Adrenal gland (tissue), 12 donors: Measurements from ENCODE around the gene RAD21L1. TPM values are rescaled to one million over a fixed set of nuclear protein-coding genes. Genes with fewer than 3 reads are reported as not detected.

ENCODE experiments used
- DNase-seq, 7 donors: peaks; one replicate each; pipeline ENCODE4 v3.0.0-alpha.2; 2019 to 2020
- H3K27ac ChIP-seq, 5 donors: fragments of 200-600 bp; sonication (generic) in 4 of 5; 1 replicate in 3 of 5; 2 replicates in 2 of 5; pipeline versions ENCODE4 v1.5.1 to v1.8.0; 2016 to 2020; ENCODE audit warnings: mild to moderate bottlenecking in 1 of 5
- H3K27me3 ChIP-seq: fragments of 200-600 bp; 2 replicates; pipeline ENCODE4 v1.8.0; 2021
- H3K36me3 ChIP-seq, 2 donors: fragments of 200-600 bp; replicated peaks in 1 of 2; 1 replicate in 1 of 2; 2 replicates in 1 of 2; pipeline versions ENCODE4 v1.5.1 to v1.8.0; 2018 to 2022
- H3K4me1 ChIP-seq, 2 donors: fragments of 200-600 bp; replicated peaks in 1 of 2; 1 replicate in 1 of 2; 2 replicates in 1 of 2; pipeline versions ENCODE4 v1.5.1 to v1.8.0; 2018 to 2021
- H3K4me3 ChIP-seq, 4 donors: fragments of 200-600 bp; sonication (generic) in 3 of 4; one replicate each; pipeline ENCODE4 v1.5.1; 2016 to 2018
- H3K9me3 ChIP-seq, 3 donors: fragments of 200-600 bp; sonication (generic) in 1 of 3; replicated peaks in 1 of 3; 1 replicate in 2 of 3; 2 replicates in 1 of 3; pipeline versions ENCODE4 v1.5.1 to v1.8.0; 2016 to 2021
- CTCF ChIP-seq, 6 experiments: fragments of 450-650 bp in 4 of 6; fragments of 200-600 bp in 2 of 6; sonication (generic) in 1 of 6; IDR thresholded peaks; 1 replicate in 5 of 6; 2 replicates in 1 of 6; pipeline versions ENCODE4 v1.5.1 to v1.8.0; 2016 to 2021; ENCODE audit warnings: antibody characterized with exemption in 6 of 6, mild to moderate bottlenecking in 2 of 6, moderate library complexity in 1 of 6
- POLR2A ChIP-seq, 2 donors: fragments of 450-650 bp; IDR thresholded peaks; one replicate each; pipeline ENCODE4 v1.6.1; 2017; ENCODE audit warnings: antibody characterized with exemption in 2 of 2, mild to moderate bottlenecking in 2 of 2, moderate library complexity in 1 of 2
- WGBS, 4 donors: extraction: QIAGEN DNeasy Blood & Tissue Kit in 2 of 4; methylation state at CpG; one replicate each; pipeline versions ENCODE4 v1.1.5 to v1.1.7; 2013 to 2017; 5-methylcytosine and 5-hydroxymethylcytosine counted together
- intact Hi-C, 2 donors: fragments of 100-400 bp; cut with DNase I; formaldehyde crosslinking; loops; one replicate each; pipeline versions ENCODE4 v1.14.1 to v1.15.0; 2022 to 2023
- polyA plus RNA-seq, 3 donors: library from polyadenylated mRNA; stranded (reverse); fragments of 200-250 nt in 2 of 3; fragments of 350-450 nt in 1 of 3; fragmentation: Illumina TruSeq in 1 of 3; extraction: RNeasy Lipid Tissue Mini Kit (QIAGEN cat#74804) in 1 of 3; gene quantifications; one replicate each; pipeline ENCODE4 v1.2.3, GENCODE V29; 2013 to 2014
- total RNA-seq, 9 donors: library from RNA; depleted of rRNA in 4 of 9; stranded (reverse); fragments of >200 nt in 4 of 9; fragments of 120-200 nt in 1 of 9; fragmentation: NEBNext Ultra II Directional in 1 of 9; extraction: Animal tissue kit (Norgen Biotek cat#: 25700) in 1 of 9; gene quantifications; one replicate each; pipeline versions ENCODE4 v1.1.0 to v1.2.4, GENCODE V29; 2013 to 2023
- donor health status: healthy with polysubstance abuse.
- donor health status: Bipolar disorder and iron deficiency.
- donor health status: DM: yes; HTN: yes; CAD: no.
- donor health status: DM: no; HTN: no; CAD: no.
- donor health status: DM: no; HTN: no; CAD: no.
- donor health status: DM: yes; HTN: yes; CAD: no.

The RAD21L1 gene
- total and polyA plus RNA-seq, 12 donors, result 0.06 to 0.07 TPM; not detected in 10

DNA sequence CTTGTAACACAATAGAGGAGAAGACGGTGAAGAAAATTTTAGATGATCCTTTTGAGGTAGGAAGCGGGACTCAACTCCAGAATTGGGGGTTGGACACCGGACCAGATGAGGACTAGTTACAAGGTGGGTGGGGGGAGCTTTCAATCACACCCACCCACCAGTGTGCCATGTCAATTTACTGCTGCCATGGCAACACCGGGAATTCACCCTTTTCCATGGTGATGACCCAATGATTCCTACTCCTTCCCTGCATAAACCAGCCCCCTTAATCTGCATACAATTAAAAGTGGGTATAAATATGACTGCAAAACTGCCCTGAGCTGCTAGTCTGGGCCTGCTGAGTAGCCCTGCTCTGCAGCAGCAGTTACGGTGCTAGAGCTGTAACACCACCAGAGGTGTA, 14.7 kb downstream of the RAD21L1 start:
- Histone ChIP-seq H3K27me3 (no peaks in the 10 kb centered on the region), H3K4me3 (no peak overlapping the region), H3K36me3 (no peaks in the 10 kb centered on the region), H3K4me1 (no peaks in the 10 kb centered on the region), H3K9me3 (no peaks in the 10 kb centered on the region), H3K27ac (no peak overlapping the region)
- TF ChIP-seq POLR2A (IDR thresholded peaks at IDR 0.05) (no peak), CTCF (IDR thresholded peaks at IDR 0.05) (no peak)
- whole genome bisulfite sequencing, 4 donors, result 82 to 86% (median 84%) methylated on average over 5 of the region's 5 CpGs
- DNase-seq, result no peak
- intact Hi-C loops, result no loop called here

DNA sequence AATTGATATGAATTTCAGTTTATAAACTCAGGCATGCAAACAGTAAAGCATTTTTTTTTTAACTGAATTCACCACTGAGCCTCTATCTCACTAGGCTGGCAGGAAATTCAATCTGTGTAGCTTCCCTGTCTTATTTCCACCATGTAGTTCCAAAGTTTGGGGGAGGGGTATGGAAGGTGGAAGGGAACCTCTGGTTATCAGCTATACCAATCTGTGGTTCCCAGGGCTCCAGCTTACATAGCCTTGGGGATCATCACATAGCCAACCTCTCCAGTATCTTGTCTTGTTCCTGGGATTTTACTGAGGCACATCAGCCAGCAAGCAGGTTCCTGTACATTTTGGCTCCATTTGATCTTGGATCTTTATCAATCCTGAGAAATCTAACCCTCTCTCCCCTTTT, 15.6 kb downstream of the RAD21L1 start:
- Histone ChIP-seq H3K27ac (no peak overlapping the region), H3K36me3 (no peaks in the 10 kb centered on the region), H3K9me3 (no peaks in the 10 kb centered on the region), H3K4me1 (no peaks in the 10 kb centered on the region), H3K27me3 (no peaks in the 10 kb centered on the region), H3K4me3 (no peak overlapping the region)
- intact Hi-C loops, result no loop called here
- TF ChIP-seq CTCF (IDR thresholded peaks at IDR 0.05), result no peak
- no peak for TF ChIP-seq POLR2A (IDR thresholded peaks at IDR 0.05)
- DNase-seq, result no peak

DNA sequence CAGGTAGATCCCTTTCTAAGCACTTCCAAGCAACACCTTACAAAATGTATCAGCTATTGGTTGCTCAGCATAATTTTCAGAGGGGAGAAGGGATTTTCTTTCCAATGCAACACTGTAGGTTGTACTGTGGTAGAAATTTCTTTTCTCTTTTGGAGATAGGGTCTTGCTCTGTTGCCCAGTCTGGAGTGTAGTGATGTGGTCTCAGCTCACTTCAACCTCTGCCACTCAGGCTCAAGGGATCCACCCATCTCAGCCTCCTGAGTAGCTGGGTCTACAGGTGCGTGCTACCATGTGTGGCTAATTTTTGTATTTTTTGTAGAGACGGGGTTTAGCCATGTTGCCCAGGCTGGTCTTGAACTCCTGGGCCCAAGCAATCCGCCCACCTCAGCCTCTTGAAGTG, 16.3 kb downstream of the RAD21L1 start:
- Histone ChIP-seq H3K9me3 (no peaks in the 10 kb centered on the region), H3K4me1 (no peaks in the 10 kb centered on the region), H3K36me3 (no peaks in the 10 kb centered on the region), H3K27me3 (no peaks in the 10 kb centered on the region), H3K27ac (no peak overlapping the region), H3K4me3 (no peak overlapping the region)
- no peak for TF ChIP-seq CTCF (IDR thresholded peaks at IDR 0.05)
- no peak for TF ChIP-seq POLR2A (IDR thresholded peaks at IDR 0.05)
- WGBS, 4 donors, result 71 to 79% (median 74%) methylated on average over 3 of the region's 3 CpGs
- no peak for DNase-seq
- intact Hi-C loops, result no loop called here

DNA sequence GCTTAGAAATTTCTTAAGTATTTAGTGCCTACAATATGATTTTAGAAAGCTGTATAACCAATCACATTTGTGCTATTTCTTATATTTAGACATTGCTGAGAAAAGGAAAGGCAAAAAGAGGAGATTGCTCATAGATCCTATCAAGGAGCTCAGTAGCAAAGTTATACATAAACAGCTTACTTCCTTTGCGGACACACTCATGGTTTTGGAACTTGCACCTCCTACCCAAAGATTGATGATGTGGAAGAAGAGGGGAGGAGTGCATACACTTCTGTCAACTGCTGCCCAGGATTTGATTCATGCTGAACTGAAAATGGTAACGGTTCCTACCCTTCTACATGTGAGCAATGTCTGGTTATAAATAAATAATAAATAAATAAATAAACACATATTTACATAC, 16.7 kb downstream of the RAD21L1 start:
- no peaks in the 10 kb centered on the region for H3K9me3 ChIP-seq
- no peak overlapping the region for H3K4me3 ChIP-seq
- DNase-seq, result no peak
- no peaks in the 10 kb centered on the region for H3K27me3 ChIP-seq
- WGBS, 4 donors, result 49 to 61% (median 54%) methylated on average over 2 of the region's 2 CpGs
- no peak overlapping the region for H3K27ac ChIP-seq
- no peaks in the 10 kb centered on the region for H3K4me1 ChIP-seq
- no peaks in the 10 kb centered on the region for H3K36me3 ChIP-seq
- intact Hi-C loops, result no loop called here
- TF ChIP-seq POLR2A (IDR thresholded peaks at IDR 0.05), result no peak
- TF ChIP-seq CTCF (IDR thresholded peaks at IDR 0.05), result no peak
